HUES48 (cell line): ENCODE measurements around the gene ARSA.
"Not testable (repeated sequence)": the region's sequence is repeated elsewhere in the genome, so short reads cannot be mapped to it uniquely, and the experiment has no call there.

ENCODE experiments used
- H3K27ac ChIP-seq: one replicate; pipeline ENCODE4 v1.7.0; 2013; ENCODE audit warnings: low read depth, low read length, inconsistent platforms
- H3K27me3 ChIP-seq: 2 replicates; pipeline ENCODE4 v1.6.1; 2013; ENCODE audit warnings: mild to moderate bottlenecking, low read length; ENCODE audit not compliant: control insufficient read depth, insufficient read depth
- H3K36me3 ChIP-seq: 2 replicates; pipeline ENCODE4 v1.6.1; 2013; ENCODE audit warnings: low read length; ENCODE audit not compliant: control insufficient read depth, insufficient read depth
- H3K4me1 ChIP-seq: 2 replicates; pipeline ENCODE4 v1.6.1; 2013; ENCODE audit warnings: mild to moderate bottlenecking, low read length; ENCODE audit not compliant: control insufficient read depth, insufficient read depth
- H3K4me3 ChIP-seq: 2 replicates; pipeline ENCODE4 v1.5.1; 2013; ENCODE audit warnings: mild to moderate bottlenecking, low read depth, low read length
- H3K9ac ChIP-seq: 2 replicates; pipeline ENCODE4 v1.6.1; 2013; ENCODE audit warnings: mild to moderate bottlenecking, low read depth, low read length, moderate library complexity
- H3K9me3 ChIP-seq: 2 replicates; pipeline ENCODE4 v1.6.1; 2013; ENCODE audit warnings: low read length; ENCODE audit not compliant: control insufficient read depth, insufficient read depth

ARSA gene

GRCh38 chr22:50620593-50621355 is 7.2 kb downstream of the ARSA start:
- H3K36me3 ChIP-seq = no peaks in the 10 kb centered on the region
- H3K4me1 ChIP-seq = peaks cover 16% of the 10 kb centered on the region
- no peak overlapping the region for H3K27ac ChIP-seq
- H3K9ac ChIP-seq = no peak overlapping the region
- H3K9me3 ChIP-seq = no peaks in the 10 kb centered on the region
- peaks cover 11% of the 10 kb centered on the region for H3K27me3 ChIP-seq
- peak overlapping the region; percentile 48 for H3K4me3 ChIP-seq

- H3K4me3 ChIP-seq, H3K27ac ChIP-seq, H3K36me3 ChIP-seq, H3K9me3 ChIP-seq, H3K9ac ChIP-seq, H3K4me1 ChIP-seq, H3K27me3 ChIP-seq: not testable (repeated sequence)
Observed at GRCh38 chr22:50614296-50614695, 13.7 kb downstream of the ARSA start.

- H3K4me1 ChIP-seq = no peaks in the 10 kb centered on the region
- H3K27ac ChIP-seq = no peak overlapping the region
- no peak overlapping the region for H3K9ac ChIP-seq
- H3K9me3 ChIP-seq = no peaks in the 10 kb centered on the region
- no peaks in the 10 kb centered on the region for H3K36me3 ChIP-seq
- peaks cover 6% of the 10 kb centered on the region; the same call in 1 of the 2 replicates for H3K27me3 ChIP-seq
- no peak overlapping the region for H3K4me3 ChIP-seq
Observed at GRCh38 chr22:50613291-50613981, 14.5 kb downstream of the ARSA start.

- Histone ChIP-seq H3K36me3 (no peaks in the 10 kb centered on the region), H3K4me1 (no peaks in the 10 kb centered on the region), H3K9me3 (no peaks in the 10 kb centered on the region), H3K9ac (no peak overlapping the region), H3K4me3 (no peak overlapping the region), H3K27ac (no peak overlapping the region), H3K27me3 (peaks cover 10% of the 10 kb centered on the region; the same call in 1 of the 2 replicates)
Observed at GRCh38 chr22:50612528-50613221, 15.3 kb downstream of the ARSA start.

GRCh38 chr22:50612168-50612527 is 15.8 kb downstream of the ARSA start:
- Histone ChIP-seq H3K9ac (no peak overlapping the region), H3K27me3 (peaks cover 15% of the 10 kb centered on the region; the same call in 1 of the 2 replicates), H3K4me1 (no peaks in the 10 kb centered on the region), H3K4me3 (no peak overlapping the region), H3K27ac (no peak overlapping the region), H3K36me3 (no peaks in the 10 kb centered on the region), H3K9me3 (no peaks in the 10 kb centered on the region)

- Histone ChIP-seq H3K27me3 (peaks cover 18% of the 10 kb centered on the region; the same call in 1 of the 2 replicates), H3K4me3 (no peak overlapping the region), H3K9ac (no peak overlapping the region), H3K9me3 (no peaks in the 10 kb centered on the region), H3K4me1 (no peaks in the 10 kb centered on the region), H3K36me3 (no peaks in the 10 kb centered on the region), H3K27ac (no peak overlapping the region)
Observed at GRCh38 chr22:50611341-50612060, 16.5 kb downstream of the ARSA start.

GRCh38 chr22:50610581-50610980 is 17.4 kb downstream of the ARSA start:
- peaks cover 25% of the 10 kb centered on the region; the same call in 1 of the 2 replicates for H3K27me3 ChIP-seq
- H3K4me1 ChIP-seq = no peaks in the 10 kb centered on the region
- no peak overlapping the region for H3K4me3 ChIP-seq
- no peak overlapping the region for H3K9ac ChIP-seq
- H3K9me3 ChIP-seq = no peaks in the 10 kb centered on the region
- H3K27ac ChIP-seq = no peak overlapping the region
- no peaks in the 10 kb centered on the region for H3K36me3 ChIP-seq

- H3K27ac ChIP-seq = no peak overlapping the region
Observed at GRCh38 chr22:50610041-50610451, 17.9 kb downstream of the ARSA start.

GRCh38 chr22:50609599-50609998 is 18.4 kb downstream of the ARSA start:
- Histone ChIP-seq H3K27ac (no peak overlapping the region), H3K4me3 (no peak overlapping the region), H3K9me3 (no peaks in the 10 kb centered on the region), H3K4me1 (no peaks in the 10 kb centered on the region), H3K27me3 (peaks cover 35% of the 10 kb centered on the region), H3K36me3 (no peaks in the 10 kb centered on the region), H3K9ac (no peak overlapping the region)

More at GRCh38 chr22:50610041-50610451, 17.9 kb downstream of the ARSA start:
- H3K36me3 ChIP-seq = no peaks in the 10 kb centered on the region
- no peaks in the 10 kb centered on the region for H3K4me1 ChIP-seq
- H3K27me3 ChIP-seq = peaks cover 31% of the 10 kb centered on the region
- H3K9ac ChIP-seq = no peak overlapping the region
- H3K9me3 ChIP-seq = no peaks in the 10 kb centered on the region
- H3K4me3 ChIP-seq = no peak overlapping the region

- no peaks in the 10 kb centered on the region for H3K4me1 ChIP-seq
- peaks cover 41% of the 10 kb centered on the region for H3K27me3 ChIP-seq
- no peak overlapping the region for H3K9ac ChIP-seq
- no peak overlapping the region for H3K27ac ChIP-seq
- no peaks in the 10 kb centered on the region for H3K9me3 ChIP-seq
- no peak overlapping the region for H3K4me3 ChIP-seq
- no peaks in the 10 kb centered on the region for H3K36me3 ChIP-seq
Observed at GRCh38 chr22:50608996-50609395, 19.0 kb downstream of the ARSA start.
